IPS-15b (cell line): Measurements from ENCODE around the gene MEG3.

ENCODE experiments used
- H3K27me3 ChIP-seq: one replicate; pipeline ENCODE4 v1.6.1; 2013; ENCODE audit warnings: low read length; ENCODE audit not compliant: control insufficient read depth, insufficient read depth
- H3K36me3 ChIP-seq: one replicate; pipeline ENCODE4 v1.6.1; 2013; ENCODE audit warnings: low read length; ENCODE audit not compliant: control insufficient read depth, insufficient read depth
- H3K4me1 ChIP-seq: one replicate; pipeline ENCODE4 v1.6.1; 2013; ENCODE audit warnings: mild to moderate bottlenecking, low read length; ENCODE audit not compliant: control insufficient read depth, insufficient read depth
- H3K4me3 ChIP-seq: one replicate; pipeline ENCODE4 v1.5.1; 2013; ENCODE audit warnings: low read depth, low read length
- H3K9ac ChIP-seq: one replicate; pipeline ENCODE4 v1.6.1; 2013; ENCODE audit warnings: low read depth, mild to moderate bottlenecking, low read length
- H3K9me3 ChIP-seq: one replicate; pipeline ENCODE4 v1.6.1; 2013; ENCODE audit warnings: mild to moderate bottlenecking, low read length; ENCODE audit not compliant: control insufficient read depth, insufficient read depth

The MEG3 gene

DNA sequence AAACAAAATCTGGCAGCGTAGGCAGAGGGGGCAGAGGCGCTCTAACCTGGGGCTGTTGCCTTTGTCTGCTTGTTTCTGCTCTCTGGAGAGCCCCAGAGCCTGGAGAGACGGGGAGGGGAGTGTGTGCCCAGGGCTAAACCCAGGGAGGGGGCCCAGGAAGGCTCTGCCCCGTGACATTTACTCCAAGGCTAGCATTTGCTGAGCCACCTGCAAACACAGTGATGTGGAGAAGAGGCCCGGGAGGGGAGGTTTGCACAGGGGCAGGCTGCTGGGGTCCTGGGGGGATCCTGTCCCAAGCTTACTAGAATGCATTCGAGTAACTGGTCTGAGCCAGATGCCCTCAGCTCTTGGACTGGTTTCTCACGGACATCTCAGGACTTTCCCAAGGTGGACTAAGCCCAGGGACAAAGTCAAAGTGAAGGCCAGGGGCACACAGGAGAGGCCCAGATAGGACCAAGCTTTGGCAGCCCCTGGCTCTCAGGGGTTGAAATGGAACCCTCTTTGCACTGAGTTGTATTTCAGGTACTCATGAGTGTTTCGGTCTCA, 12.0 kb downstream of the MEG3 start:
- H3K9ac ChIP-seq = no peak overlapping the region
- no peak overlapping the region for H3K4me3 ChIP-seq
- H3K36me3 ChIP-seq = no peaks in the 10 kb centered on the region
- H3K27me3 ChIP-seq = no peaks in the 10 kb centered on the region
- no peaks in the 10 kb centered on the region for H3K9me3 ChIP-seq
- no peaks in the 10 kb centered on the region for H3K4me1 ChIP-seq

DNA sequence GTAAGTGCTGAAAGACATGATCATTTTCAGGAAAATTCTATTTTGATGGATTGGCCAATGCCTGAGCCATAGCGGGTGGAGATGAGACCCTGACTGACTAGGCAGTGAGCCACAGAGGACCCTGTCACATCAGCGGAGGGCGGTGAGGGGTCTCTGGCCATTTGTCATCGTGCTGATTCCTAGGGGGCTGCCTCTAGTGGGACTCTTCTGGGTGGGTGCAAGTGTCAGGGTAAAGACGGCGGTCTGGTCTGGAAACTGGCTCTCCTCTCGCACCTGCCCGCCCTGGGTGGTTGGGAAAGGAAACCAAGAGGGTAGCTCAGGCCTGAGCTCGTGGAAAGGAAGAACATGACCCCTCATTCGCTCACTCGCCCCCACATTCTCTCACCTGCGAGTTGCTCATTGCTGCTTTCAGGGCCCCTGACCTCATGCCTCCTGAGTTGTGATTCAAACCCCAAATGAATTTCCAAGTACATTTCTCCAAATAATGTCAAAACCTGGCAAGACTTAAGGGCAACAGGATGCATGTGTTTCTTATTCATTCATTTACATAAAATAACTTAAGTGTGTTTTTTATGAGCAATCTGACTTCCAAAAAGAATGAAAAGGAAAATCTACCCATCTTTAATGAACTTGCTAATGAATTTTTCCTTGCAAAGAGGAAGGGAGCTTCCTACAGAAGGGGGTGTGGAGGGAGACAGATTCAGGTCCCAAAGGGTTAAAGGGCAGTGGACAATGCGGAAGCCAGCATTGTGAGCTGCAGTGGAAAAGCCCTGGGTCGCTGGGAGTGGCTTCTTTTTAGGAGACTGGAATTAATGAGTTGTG, 12.8 kb downstream of the MEG3 start:
- Histone ChIP-seq H3K9me3 (no peaks in the 10 kb centered on the region), H3K4me1 (no peaks in the 10 kb centered on the region), H3K4me3 (no peak overlapping the region), H3K36me3 (no peaks in the 10 kb centered on the region), H3K27me3 (no peaks in the 10 kb centered on the region), H3K9ac (no peak overlapping the region)

GRCh38 chr14:100839315-100839585, 13.3 kb downstream of the MEG3 start:
- Histone ChIP-seq H3K27me3 (no peaks in the 10 kb centered on the region), H3K9ac (peak overlapping the region; percentile 26), H3K4me1 (no peaks in the 10 kb centered on the region), H3K4me3 (no peak overlapping the region), H3K36me3 (no peaks in the 10 kb centered on the region), H3K9me3 (no peaks in the 10 kb centered on the region)

DNA sequence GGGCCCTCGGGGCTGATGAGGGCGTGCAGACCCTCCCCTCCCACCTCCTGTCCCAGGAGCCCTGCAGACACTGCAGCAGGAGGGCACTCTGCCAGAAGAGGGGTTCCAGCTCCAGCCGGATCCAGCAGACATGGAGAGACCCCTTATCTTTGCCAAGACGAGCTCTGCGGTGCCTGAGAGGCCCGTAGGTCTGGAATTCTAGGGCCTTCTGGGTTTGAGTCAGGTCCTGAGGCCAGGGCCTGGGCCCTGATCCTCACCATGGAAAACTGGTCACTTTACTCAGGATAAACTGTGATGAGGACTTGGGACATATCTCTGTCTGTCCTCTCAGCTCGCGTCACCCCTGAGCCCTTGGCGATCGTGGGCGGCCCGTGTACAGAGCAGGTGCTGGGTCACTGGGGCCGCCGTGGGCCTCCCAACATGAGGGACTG, 13.8 kb downstream of the MEG3 start:
- Histone ChIP-seq H3K9ac (peak overlapping the region; percentile 26), H3K4me3 (no peak overlapping the region), H3K27me3 (no peaks in the 10 kb centered on the region), H3K9me3 (no peaks in the 10 kb centered on the region), H3K4me1 (no peaks in the 10 kb centered on the region), H3K36me3 (no peaks in the 10 kb centered on the region)

- no peaks in the 10 kb centered on the region for H3K27me3 ChIP-seq
- no peaks in the 10 kb centered on the region for H3K4me1 ChIP-seq
- no peak overlapping the region for H3K4me3 ChIP-seq
- H3K9me3 ChIP-seq = no peaks in the 10 kb centered on the region
- H3K36me3 ChIP-seq = no peaks in the 10 kb centered on the region
- H3K9ac ChIP-seq = no peak overlapping the region
Measured at GRCh38 chr14:100840286-100841065, 14.6 kb downstream of the MEG3 start.

GRCh38 chr14:100841066-100841760, 15.3 kb downstream of the MEG3 start:
- no peaks in the 10 kb centered on the region for H3K4me1 ChIP-seq
- no peaks in the 10 kb centered on the region for H3K27me3 ChIP-seq
- no peak overlapping the region for H3K4me3 ChIP-seq
- H3K9ac ChIP-seq = no peak overlapping the region
- H3K36me3 ChIP-seq = no peaks in the 10 kb centered on the region
- H3K9me3 ChIP-seq = no peaks in the 10 kb centered on the region

GRCh38 chr14:100841761-100842403, 16.0 kb downstream of the MEG3 start:
- H3K4me3 ChIP-seq = no peak overlapping the region
- H3K36me3 ChIP-seq = no peaks in the 10 kb centered on the region
- H3K4me1 ChIP-seq = no peaks in the 10 kb centered on the region
- no peaks in the 10 kb centered on the region for H3K27me3 ChIP-seq
- no peak overlapping the region for H3K9ac ChIP-seq
- no peaks in the 10 kb centered on the region for H3K9me3 ChIP-seq

DNA sequence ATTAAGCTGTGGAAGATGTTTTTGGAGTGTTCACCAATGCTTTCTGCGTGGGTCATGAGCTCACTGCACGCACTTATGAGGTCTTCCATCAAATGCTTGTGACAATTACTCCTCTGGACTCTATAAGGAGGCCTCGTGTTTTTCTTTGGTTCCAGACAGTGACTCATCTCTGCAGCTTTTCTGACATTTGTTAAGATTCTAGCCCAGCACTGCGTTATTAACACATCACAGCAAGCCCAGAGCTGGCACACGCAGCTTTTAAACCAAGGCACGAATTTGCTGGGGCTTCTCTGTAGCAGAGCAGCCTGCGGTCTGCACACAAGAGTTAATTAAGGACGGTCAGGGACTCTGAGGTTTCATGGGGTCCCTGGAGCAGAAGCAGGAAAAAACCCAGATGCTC, 16.9 kb downstream of the MEG3 start:
- no peaks in the 10 kb centered on the region for H3K4me1 ChIP-seq
- H3K36me3 ChIP-seq = no peaks in the 10 kb centered on the region
- no peaks in the 10 kb centered on the region for H3K27me3 ChIP-seq
- H3K4me3 ChIP-seq = no peak overlapping the region
- H3K9me3 ChIP-seq = no peaks in the 10 kb centered on the region
- H3K9ac ChIP-seq = no peak overlapping the region

- H3K9me3 ChIP-seq = no peaks in the 10 kb centered on the region
- no peaks in the 10 kb centered on the region for H3K27me3 ChIP-seq
- no peak overlapping the region for H3K4me3 ChIP-seq
- H3K4me1 ChIP-seq = no peaks in the 10 kb centered on the region
- H3K36me3 ChIP-seq = no peaks in the 10 kb centered on the region
- no peak overlapping the region for H3K9ac ChIP-seq
Measured at GRCh38 chr14:100844082-100844408, 18.1 kb downstream of the MEG3 start.

GRCh38 chr14:100844421-100844820, 18.5 kb downstream of the MEG3 start:
- no peaks in the 10 kb centered on the region for H3K9me3 ChIP-seq
- H3K4me3 ChIP-seq = no peak overlapping the region
- no peaks in the 10 kb centered on the region for H3K4me1 ChIP-seq
- H3K9ac ChIP-seq = no peak overlapping the region
- no peaks in the 10 kb centered on the region for H3K36me3 ChIP-seq
- no peaks in the 10 kb centered on the region for H3K27me3 ChIP-seq

DNA sequence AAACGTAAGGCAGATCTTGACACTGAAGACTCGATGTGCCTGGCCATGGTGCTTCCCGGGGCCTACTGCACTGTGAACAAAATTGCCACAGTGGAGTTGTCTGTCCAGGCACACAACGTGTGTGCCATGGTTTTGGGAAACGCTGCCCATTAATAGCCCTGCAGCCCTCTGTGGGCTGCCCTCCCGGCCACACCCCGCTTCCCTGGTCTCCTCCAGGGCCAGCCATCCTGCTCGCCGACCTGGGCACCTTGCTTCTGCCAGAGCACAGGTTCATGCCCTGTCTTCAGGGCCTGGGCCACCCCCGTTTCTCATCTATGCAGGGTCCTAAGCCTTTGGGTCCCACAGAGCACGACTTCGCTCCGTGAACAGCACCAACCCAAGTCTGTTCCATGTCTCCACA, 18.9 kb downstream of the MEG3 start:
- H3K27me3 ChIP-seq = no peaks in the 10 kb centered on the region
- no peaks in the 10 kb centered on the region for H3K4me1 ChIP-seq
- H3K9me3 ChIP-seq = no peaks in the 10 kb centered on the region
- no peak overlapping the region for H3K4me3 ChIP-seq
- no peaks in the 10 kb centered on the region for H3K36me3 ChIP-seq
- no peak overlapping the region for H3K9ac ChIP-seq
